Nephron progenitor cell (in vitro differentiated cells): ENCODE results near the gene TSPAN10.

Experiments used
- DNase-seq: peaks from one replicate; pipeline ENCODE4 v3.0.0; 2021
- H3K27ac Mint-ChIP-seq: 2 replicates; pipeline ENCODE4 v1.8.0; 2021; ENCODE audit warnings: mild to moderate bottlenecking, moderate library complexity, mixed read lengths
- H3K27me3 Mint-ChIP-seq: 2 replicates; pipeline ENCODE4 v1.8.0; 2021; ENCODE audit warnings: mild to moderate bottlenecking, low read depth, mixed read lengths; ENCODE audit not compliant: poor library complexity
- H3K36me3 Mint-ChIP-seq: 2 replicates; pipeline ENCODE4 v1.8.0; 2021; ENCODE audit warnings: low read depth, mixed read lengths
- H3K4me1 Mint-ChIP-seq: 2 replicates; pipeline ENCODE4 v1.8.0; 2021; ENCODE audit warnings: mixed read lengths
- H3K4me3 Mint-ChIP-seq: 2 replicates; pipeline ENCODE4 v1.8.0; 2021; ENCODE audit warnings: mild to moderate bottlenecking, moderate library complexity, mixed read lengths
- H3K9me3 Mint-ChIP-seq: 2 replicates; pipeline ENCODE4 v1.8.0; 2021; ENCODE audit warnings: mild to moderate bottlenecking, moderate library complexity, mixed read lengths
- CTCF ChIP-seq: fragments of 200-600 bp; sonication (generic); IDR thresholded peaks from 2 replicates; pipeline ENCODE4 v1.5.0; 2021; ENCODE audit warnings: antibody characterized with exemption

Gene TSPAN10

GRCh38 chr17:81694810-81695209 is 57.8 kb downstream of the TSPAN10 start:
- H3K27me3 Mint-ChIP-seq, result no peaks in the 10 kb centered on the region
- TF ChIP-seq CTCF, result no peak
- H3K36me3 Mint-ChIP-seq, result peaks cover 27% of the 10 kb centered on the region

GRCh38 chr17:81695211-81695610 is 58.2 kb downstream of the TSPAN10 start:
- Mint-ChIP-seq H3K4me1 (no peaks in the 10 kb centered on the region), H3K27ac (no peak overlapping the region), H3K4me3 (no peak overlapping the region), H3K9me3 (peaks cover 3% of the 10 kb centered on the region), H3K27me3 (no peaks in the 10 kb centered on the region), H3K36me3 (peaks cover 27% of the 10 kb centered on the region)
- no peak for DNase-seq
- TF ChIP-seq CTCF, result no peak

More at GRCh38 chr17:81694810-81695209, 57.8 kb downstream of the TSPAN10 start:
- H3K4me1 Mint-ChIP-seq, result no peaks in the 10 kb centered on the region
- no peak overlapping the region for H3K4me3 Mint-ChIP-seq
- DNase-seq, result no peak
- H3K27ac Mint-ChIP-seq, result no peak overlapping the region
- peaks cover 3% of the 10 kb centered on the region for H3K9me3 Mint-ChIP-seq

- Mint-ChIP-seq H3K27ac (no peak overlapping the region), H3K36me3 (peaks cover 30% of the 10 kb centered on the region), H3K27me3 (no peaks in the 10 kb centered on the region), H3K4me3 (no peak overlapping the region), H3K4me1 (peaks cover 2% of the 10 kb centered on the region), H3K9me3 (peaks cover 3% of the 10 kb centered on the region)
- TF ChIP-seq CTCF, result no peak
- DNase-seq, result no peak
Observed at GRCh38 chr17:81695801-81696200, 58.8 kb downstream of the TSPAN10 start.

- H3K27ac Mint-ChIP-seq, result no peak overlapping the region
- no peaks in the 10 kb centered on the region for H3K27me3 Mint-ChIP-seq
- H3K9me3 Mint-ChIP-seq, result peaks cover 3% of the 10 kb centered on the region
- peaks cover 7% of the 10 kb centered on the region for H3K4me1 Mint-ChIP-seq
- peaks cover 34% of the 10 kb centered on the region for H3K36me3 Mint-ChIP-seq
- no peak for TF ChIP-seq CTCF
- no peak overlapping the region for H3K4me3 Mint-ChIP-seq
- DNase-seq, result no peak
Observed at GRCh38 chr17:81696218-81696941, 59.4 kb downstream of the TSPAN10 start.

DNA sequence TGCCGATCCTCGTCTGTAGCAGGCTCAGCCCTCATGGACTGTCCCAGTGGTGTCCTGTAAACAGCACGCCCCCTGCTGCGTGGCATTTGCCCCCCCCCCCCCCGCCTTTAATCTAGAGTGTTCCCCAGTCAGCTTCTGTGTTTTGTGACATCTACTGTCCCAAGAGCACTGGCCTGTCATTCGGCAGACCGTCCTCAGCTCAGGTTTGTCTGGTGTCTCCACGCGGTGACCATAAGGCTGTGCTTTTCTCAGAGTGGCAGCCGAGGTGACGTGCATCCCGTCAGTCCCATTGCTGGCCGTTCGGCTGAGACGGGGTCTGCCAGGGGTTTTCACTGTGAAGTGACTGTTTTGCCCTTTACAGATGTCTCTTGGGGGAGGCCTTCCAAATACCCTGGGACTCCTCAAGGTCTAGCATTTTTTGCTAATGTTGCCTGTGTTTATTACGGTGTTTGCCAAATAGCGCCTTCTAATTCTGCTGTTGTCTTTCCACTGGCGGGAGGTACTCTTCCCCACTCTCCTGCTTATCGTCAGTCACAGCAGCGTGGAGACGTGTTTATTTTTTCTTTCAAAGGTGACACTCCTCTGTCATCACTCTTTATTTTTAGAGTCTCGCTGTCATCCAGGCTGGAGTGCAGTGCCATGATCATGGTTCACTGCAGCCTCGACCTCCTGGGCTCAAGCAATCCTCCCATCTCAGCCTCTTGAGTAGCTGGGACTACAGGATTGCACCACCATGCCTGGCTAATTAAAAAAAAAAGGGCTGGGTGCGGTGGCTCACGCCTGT is 60.5 kb downstream of the TSPAN10 start:
- H3K36me3 Mint-ChIP-seq, result peaks cover 34% of the 10 kb centered on the region
- peak overlapping the region; percentile 97 for H3K27ac Mint-ChIP-seq
- no peak overlapping the region for H3K4me3 Mint-ChIP-seq

More for the DNA sequence above, 60.5 kb downstream of the TSPAN10 start:
- DNase-seq, result no peak
- Mint-ChIP-seq H3K9me3 (peaks cover 3% of the 10 kb centered on the region), H3K4me1 (peaks cover 18% of the 10 kb centered on the region), H3K27me3 (no peaks in the 10 kb centered on the region)
- TF ChIP-seq CTCF, result no peak
